Endodermal cell (in vitro differentiated cells): ENCODE data around the gene CPAMD8. TPM values are rescaled to one million over a fixed set of nuclear protein-coding genes. Genes with fewer than 3 reads are reported as not detected.

Source experiments
- DNase-seq: peaks from one replicate; pipeline ENCODE4 v3.0.0-alpha.2; 2017
- H3K27ac ChIP-seq: 2 replicates; pipeline ENCODE4 v1.5.1; 2013; ENCODE audit warnings: mild to moderate bottlenecking, low read depth, low read length, moderate library complexity
- H3K27me3 ChIP-seq: 2 replicates; pipeline ENCODE4 v1.6.1; 2013; ENCODE audit warnings: mild to moderate bottlenecking, low read length, moderate library complexity; ENCODE audit not compliant: insufficient read depth, control insufficient read depth, poor library complexity, severe bottlenecking
- H3K36me3 ChIP-seq: 2 replicates; pipeline ENCODE4 v1.7.0; 2013; ENCODE audit warnings: mild to moderate bottlenecking, low read length, moderate library complexity; ENCODE audit not compliant: control insufficient read depth, insufficient read depth
- H3K4me1 ChIP-seq: one replicate; pipeline ENCODE4 v1.7.0; 2013; ENCODE audit warnings: low read length; ENCODE audit not compliant: control insufficient read depth, insufficient read depth
- H3K4me3 ChIP-seq: 2 replicates; pipeline ENCODE4 v1.5.1; 2013; ENCODE audit warnings: mild to moderate bottlenecking, low read length, moderate library complexity
- H3K9ac ChIP-seq: 2 replicates; pipeline ENCODE4 v1.6.1; 2013; ENCODE audit warnings: mild to moderate bottlenecking, low read length, moderate library complexity; ENCODE audit not compliant: poor library complexity, severe bottlenecking; ENCODE audit errors: extremely low read depth
- H3K9me3 ChIP-seq: 2 replicates; pipeline ENCODE4 v1.6.1; 2013; ENCODE audit warnings: mild to moderate bottlenecking, low read length, moderate library complexity; ENCODE audit not compliant: control insufficient read depth
- H3K27ac Mint-ChIP-seq: 2 replicates; pipeline ENCODE4 v1.8.0; 2020; ENCODE audit warnings: mixed read lengths
- H3K27me3 Mint-ChIP-seq: 2 replicates; pipeline ENCODE4 v1.8.0; 2021; ENCODE audit warnings: mild to moderate bottlenecking, mixed read lengths; ENCODE audit not compliant: insufficient read depth
- H3K36me3 Mint-ChIP-seq: 2 replicates; pipeline ENCODE4 v1.8.0; 2020; ENCODE audit warnings: low read depth, mixed read lengths
- H3K4me1 Mint-ChIP-seq: 2 replicates; pipeline ENCODE4 v1.8.0; 2020; ENCODE audit warnings: mixed read lengths
- H3K4me3 Mint-ChIP-seq: 2 replicates; pipeline ENCODE4 v1.8.0; 2020; ENCODE audit warnings: mild to moderate bottlenecking, moderate library complexity, mixed read lengths
- H3K9me3 Mint-ChIP-seq: 2 replicates; pipeline ENCODE4 v1.8.0; 2020; ENCODE audit warnings: mild to moderate bottlenecking, mixed read lengths
- WGBS, 2 experiments: methylation state at CpG; one replicate each; pipeline versions ENCODE4 v1.1.5 to v1.1.7; 2013; ENCODE audit warnings: missing lambda C conversion rate in 2 of 2, mixed read lengths in 1 of 2; ENCODE audit not compliant: insufficient coverage in 1 of 2, insufficient read length in 1 of 2; 5-methylcytosine and 5-hydroxymethylcytosine counted together
- total RNA-seq, 2 donors: library from RNA; stranded (reverse); fragmentation: NEBNext Ultra II Directional in 1 of 2; extraction: Animal tissue kit (Norgen Biotek cat#: 25700) in 1 of 2; gene quantifications; 2 replicates in 1 of 2; 3 replicates in 1 of 2; pipeline ENCODE4 v1.2.1, GENCODE V29; 2021
- TF ChIP-seq, protein P1 (sequence below): fragments of 200-600 bp; sonication (generic); conservative IDR thresholded peaks from 2 replicates; pipeline ENCODE4 v1.5.0; 2021; ENCODE audit warnings: antibody characterized with exemption, mild to moderate bottlenecking

Gene CPAMD8
- total RNA-seq, 2 donors from 2014 or later = 19.7 to 22.9 TPM

DNA sequence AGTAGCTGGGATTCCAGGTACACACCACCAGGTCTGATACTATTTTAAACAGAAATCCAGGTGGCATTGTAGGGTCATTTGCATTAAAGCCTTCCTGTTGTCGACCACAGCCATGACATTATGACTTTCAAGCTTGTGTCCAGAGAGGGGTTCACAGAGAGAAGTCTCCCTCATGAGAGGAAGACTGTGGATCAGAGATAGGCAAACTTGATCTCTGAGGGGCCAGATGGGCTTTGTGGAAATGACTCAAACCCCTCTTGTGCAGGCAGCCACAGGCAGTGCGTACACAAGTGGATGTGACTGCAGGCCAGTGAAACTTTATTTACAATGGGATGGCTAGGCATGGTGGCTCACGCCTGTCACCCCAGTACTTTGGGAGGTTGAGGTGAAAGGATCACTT, 165.6 kb downstream of the CPAMD8 start:
- WGBS, 2 experiments = 92 to 100% methylated on average over 1 to 3 of the region's 3 CpGs
- DNase-seq = no peak
- Histone ChIP-seq H3K27me3 (no peaks in the 10 kb centered on the region), H3K27ac (no peak overlapping the region), H3K36me3 (peaks cover 45% of the 10 kb centered on the region), H3K4me1 (no peaks in the 10 kb centered on the region), H3K9ac (no peak overlapping the region), H3K4me3 (no peak overlapping the region), H3K9me3 (no peaks in the 10 kb centered on the region)
- Mint-ChIP-seq H3K4me1 (no peaks in the 10 kb centered on the region), H3K4me3 (no peak overlapping the region), H3K27me3 (no peaks in the 10 kb centered on the region), H3K36me3 (peaks cover 66% of the 10 kb centered on the region), H3K9me3 (no peaks in the 10 kb centered on the region), H3K27ac (no peak overlapping the region)
- TF ChIP-seq, protein P1, sequence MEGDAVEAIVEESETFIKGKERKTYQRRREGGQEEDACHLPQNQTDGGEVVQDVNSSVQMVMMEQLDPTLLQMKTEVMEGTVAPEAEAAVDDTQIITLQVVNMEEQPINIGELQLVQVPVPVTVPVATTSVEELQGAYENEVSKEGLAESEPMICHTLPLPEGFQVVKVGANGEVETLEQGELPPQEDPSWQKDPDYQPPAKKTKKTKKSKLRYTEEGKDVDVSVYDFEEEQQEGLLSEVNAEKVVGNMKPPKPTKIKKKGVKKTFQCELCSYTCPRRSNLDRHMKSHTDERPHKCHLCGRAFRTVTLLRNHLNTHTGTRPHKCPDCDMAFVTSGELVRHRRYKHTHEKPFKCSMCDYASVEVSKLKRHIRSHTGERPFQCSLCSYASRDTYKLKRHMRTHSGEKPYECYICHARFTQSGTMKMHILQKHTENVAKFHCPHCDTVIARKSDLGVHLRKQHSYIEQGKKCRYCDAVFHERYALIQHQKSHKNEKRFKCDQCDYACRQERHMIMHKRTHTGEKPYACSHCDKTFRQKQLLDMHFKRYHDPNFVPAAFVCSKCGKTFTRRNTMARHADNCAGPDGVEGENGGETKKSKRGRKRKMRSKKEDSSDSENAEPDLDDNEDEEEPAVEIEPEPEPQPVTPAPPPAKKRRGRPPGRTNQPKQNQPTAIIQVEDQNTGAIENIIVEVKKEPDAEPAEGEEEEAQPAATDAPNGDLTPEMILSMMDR = no peak

DNA sequence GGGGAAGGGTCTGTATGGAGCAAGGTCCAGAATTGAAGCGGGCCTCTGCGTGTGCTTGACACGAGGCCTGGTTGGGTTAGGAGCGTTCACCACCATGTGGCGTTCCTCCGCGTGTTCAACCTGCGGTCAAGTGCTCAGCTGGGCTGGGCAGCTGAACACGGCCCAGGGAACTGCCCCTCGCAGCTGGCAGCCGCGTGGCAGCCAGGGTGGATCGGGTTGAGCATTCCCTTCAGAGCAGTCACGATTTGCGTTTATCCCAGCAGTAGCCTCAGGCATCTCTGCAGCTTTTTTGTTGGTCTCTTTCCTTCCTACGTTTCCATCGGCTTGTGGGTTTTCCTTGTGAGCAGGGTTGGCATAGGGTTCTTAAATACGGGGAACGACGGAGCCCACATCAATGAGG, 166.5 kb downstream of the CPAMD8 start:
- H3K27ac Mint-ChIP-seq = no peak overlapping the region
- no peaks in the 10 kb centered on the region for H3K27me3 ChIP-seq
- H3K36me3 Mint-ChIP-seq = peaks cover 60% of the 10 kb centered on the region
- H3K4me1 Mint-ChIP-seq = no peaks in the 10 kb centered on the region
- H3K27ac ChIP-seq = no peak overlapping the region
- no peak for DNase-seq
- no peak overlapping the region for H3K9ac ChIP-seq
- no peak overlapping the region for H3K4me3 ChIP-seq
- peaks cover 41% of the 10 kb centered on the region for H3K36me3 ChIP-seq
- WGBS, 2 experiments = 93 to 95% methylated on average over 13 to 20 of the region's 20 CpGs
- no peaks in the 10 kb centered on the region for H3K4me1 ChIP-seq
- H3K9me3 Mint-ChIP-seq = no peaks in the 10 kb centered on the region
- TF ChIP-seq, protein P1 = no peak
- H3K27me3 Mint-ChIP-seq = no peaks in the 10 kb centered on the region
- no peaks in the 10 kb centered on the region for H3K9me3 ChIP-seq
- H3K4me3 Mint-ChIP-seq = no peak overlapping the region

DNA sequence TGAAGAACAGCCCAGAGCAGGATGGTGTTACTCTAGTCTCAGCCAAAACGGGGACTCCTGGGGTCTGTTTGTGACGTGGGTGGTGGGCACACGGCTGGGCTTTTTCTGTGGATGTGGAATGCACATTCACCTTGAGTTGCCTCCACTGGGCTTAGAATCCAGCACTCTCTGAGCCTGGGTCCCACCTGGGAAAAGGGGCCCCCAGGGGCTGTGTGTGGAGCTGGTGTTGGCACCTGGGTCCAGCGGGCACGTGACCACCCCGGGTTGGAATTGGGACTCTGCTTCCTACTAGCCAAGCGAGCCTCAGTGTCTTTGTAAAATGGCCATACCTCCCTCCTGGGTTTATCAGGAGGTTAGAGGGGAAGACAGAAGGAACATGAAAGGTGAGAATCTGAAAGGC, 167.0 kb downstream of the CPAMD8 start:
- WGBS, 2 experiments = 94 to 95% methylated on average over 7 of the region's 7 CpGs
- Histone ChIP-seq H3K27me3 (no peaks in the 10 kb centered on the region), H3K27ac (no peak overlapping the region), H3K4me1 (no peaks in the 10 kb centered on the region), H3K9me3 (no peaks in the 10 kb centered on the region), H3K4me3 (no peak overlapping the region), H3K9ac (no peak overlapping the region), H3K36me3 (peaks cover 43% of the 10 kb centered on the region)
- Mint-ChIP-seq H3K27me3 (no peaks in the 10 kb centered on the region), H3K9me3 (no peaks in the 10 kb centered on the region), H3K4me1 (no peaks in the 10 kb centered on the region), H3K36me3 (peaks cover 63% of the 10 kb centered on the region), H3K4me3 (no peak overlapping the region), H3K27ac (no peak overlapping the region)
- TF ChIP-seq, protein P1 = no peak
- DNase-seq = no peak
